Fibroblast of skin of left quadriceps (primary cell): ENCODE measurements around the gene WDFY1.
"Not testable (repeated sequence)": the region's sequence is repeated elsewhere in the genome, so short reads cannot be mapped to it uniquely, and the experiment has no call there.

Experiments used
- DNase-seq, 2 experiments: peaks; one replicate each; pipeline ENCODE4 v3.0.0-alpha.2; 2013; ENCODE audit warnings: low read depth in 2 of 2

WDFY1 gene

GRCh38 chr2:223896833-223897311 is 48.3 kb downstream of the WDFY1 start:
- DNase-seq: no peak

- no peak for DNase-seq
Observed at GRCh38 chr2:223894968-223895367, 50.2 kb downstream of the WDFY1 start.

DNA sequence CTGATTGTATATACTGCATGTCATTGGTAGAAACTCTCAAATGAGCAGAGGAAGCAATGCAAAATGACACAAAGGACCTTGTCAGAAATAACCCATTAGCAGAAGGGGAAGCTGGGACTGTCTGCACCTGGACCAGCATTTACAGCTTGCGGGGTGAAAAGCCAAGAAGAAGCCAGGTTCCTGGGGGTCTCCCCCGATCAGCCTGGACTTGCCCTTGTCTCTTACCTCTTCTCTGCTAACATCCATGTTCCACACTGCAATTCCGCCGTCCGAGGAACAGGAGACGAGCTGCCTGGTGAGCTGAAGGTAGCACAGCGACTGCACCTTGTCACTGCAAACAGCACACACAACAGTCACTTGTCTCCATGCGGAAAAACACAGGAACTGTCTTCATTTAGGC is 51.1 kb downstream of the WDFY1 start:
- no peak for DNase-seq

GRCh38 chr2:223890721-223891120 is 54.4 kb downstream of the WDFY1 start:
- DNase-seq: no peak

DNA sequence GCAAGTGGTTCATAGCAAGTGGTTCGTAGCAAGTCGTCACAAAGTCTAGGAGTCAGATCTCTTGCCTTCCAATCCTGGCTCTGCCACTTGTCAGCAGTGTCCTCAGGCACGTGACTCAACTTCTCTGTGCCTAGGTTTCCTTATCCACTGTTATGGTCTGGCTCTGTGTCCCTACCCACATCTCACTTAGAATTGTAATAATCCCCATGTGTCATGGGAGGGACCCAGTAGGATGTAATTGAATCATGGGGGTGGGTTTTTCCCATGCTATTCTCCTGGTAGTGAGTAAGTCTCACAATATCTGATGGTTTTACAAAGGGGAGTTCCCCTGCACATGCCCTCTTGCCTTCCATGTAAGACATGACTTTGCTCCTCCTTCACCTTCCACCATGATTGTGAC is 55.9 kb downstream of the WDFY1 start:
- no peak for DNase-seq

GRCh38 chr2:223888251-223888650 is 56.9 kb downstream of the WDFY1 start:
- DNase-seq: no peak

- no peak for DNase-seq
Observed at GRCh38 chr2:223887127-223887526, 58.0 kb downstream of the WDFY1 start.

- DNase-seq: no peak
Observed at GRCh38 chr2:223886726-223887125, 58.4 kb downstream of the WDFY1 start.

- DNase-seq: peak in 1 of 2 experiments; percentile 3
Observed at GRCh38 chr2:223884399-223884798, 60.7 kb downstream of the WDFY1 start.

GRCh38 chr2:223882715-223883114 is 62.4 kb downstream of the WDFY1 start:
- no peak for DNase-seq

- DNase-seq: no peak
Observed at GRCh38 chr2:223880796-223881195, 64.3 kb downstream of the WDFY1 start.

- no peak for DNase-seq
Observed at GRCh38 chr2:223877721-223878410, 67.3 kb downstream of the WDFY1 start.

DNA sequence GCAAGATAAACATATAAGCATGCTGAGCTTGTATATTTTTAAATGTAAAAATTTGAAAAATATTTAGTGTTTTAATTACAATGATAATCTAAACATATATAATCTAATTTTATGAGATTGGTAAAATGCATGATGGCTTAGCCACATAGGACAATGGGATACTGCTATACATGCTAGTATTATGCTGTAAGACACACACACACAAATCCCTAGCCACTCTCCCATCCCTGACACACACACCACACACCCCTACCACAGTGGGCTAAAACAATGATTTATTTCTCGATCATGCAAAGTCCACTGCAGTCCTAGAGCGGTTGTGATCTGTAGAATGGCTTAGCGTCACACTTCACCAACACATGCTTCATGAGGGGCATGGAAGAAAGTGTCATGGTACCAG is 71.5 kb downstream of the WDFY1 start:
- no peak for DNase-seq

DNA sequence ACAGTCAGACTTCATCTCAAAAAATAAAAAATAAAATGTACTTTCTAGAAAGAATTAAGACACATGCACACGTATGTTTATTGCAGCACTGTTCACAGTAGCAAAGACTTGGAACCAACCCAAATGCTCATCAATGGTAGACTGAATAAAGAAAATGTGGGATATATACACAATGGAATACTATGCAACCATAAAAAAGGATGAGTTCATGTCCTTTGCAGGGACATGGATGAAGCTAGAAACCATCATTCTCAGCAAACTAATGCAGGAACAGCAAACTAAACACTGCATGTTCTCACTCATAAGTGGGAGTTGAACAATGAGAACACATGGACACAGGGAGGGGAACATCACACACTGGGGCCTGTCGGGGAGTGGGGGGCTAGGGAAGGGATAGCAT is 72.4 kb downstream of the WDFY1 start:
- DNase-seq: not testable (repeated sequence)

- DNase-seq: not testable (repeated sequence)
Observed at GRCh38 chr2:223871661-223872060, 73.5 kb downstream of the WDFY1 start.

- DNase-seq: peak; percentile 67 to 72
Observed at GRCh38 chr2:223870840-223871611, 74.1 kb downstream of the WDFY1 start.

DNA sequence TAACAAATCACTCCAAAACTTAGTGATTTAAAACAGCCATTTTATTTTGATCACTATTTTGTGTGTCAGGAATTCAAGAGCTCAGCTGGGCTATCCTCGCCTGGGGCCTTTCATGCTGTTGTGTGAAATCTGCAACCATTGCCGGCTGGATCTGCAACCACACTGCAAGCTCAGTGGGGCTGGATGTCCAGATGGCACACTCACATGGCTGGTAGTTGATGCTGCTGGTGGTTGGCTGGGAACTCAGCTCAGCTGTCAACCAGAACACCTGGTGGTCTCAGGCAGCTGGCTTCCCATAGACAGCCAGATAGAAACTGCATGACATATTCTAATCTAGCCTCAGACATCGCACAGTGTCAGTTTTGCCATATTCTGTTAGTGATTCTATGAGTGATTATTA is 77.1 kb downstream of the WDFY1 start:
- DNase-seq: no peak

DNA sequence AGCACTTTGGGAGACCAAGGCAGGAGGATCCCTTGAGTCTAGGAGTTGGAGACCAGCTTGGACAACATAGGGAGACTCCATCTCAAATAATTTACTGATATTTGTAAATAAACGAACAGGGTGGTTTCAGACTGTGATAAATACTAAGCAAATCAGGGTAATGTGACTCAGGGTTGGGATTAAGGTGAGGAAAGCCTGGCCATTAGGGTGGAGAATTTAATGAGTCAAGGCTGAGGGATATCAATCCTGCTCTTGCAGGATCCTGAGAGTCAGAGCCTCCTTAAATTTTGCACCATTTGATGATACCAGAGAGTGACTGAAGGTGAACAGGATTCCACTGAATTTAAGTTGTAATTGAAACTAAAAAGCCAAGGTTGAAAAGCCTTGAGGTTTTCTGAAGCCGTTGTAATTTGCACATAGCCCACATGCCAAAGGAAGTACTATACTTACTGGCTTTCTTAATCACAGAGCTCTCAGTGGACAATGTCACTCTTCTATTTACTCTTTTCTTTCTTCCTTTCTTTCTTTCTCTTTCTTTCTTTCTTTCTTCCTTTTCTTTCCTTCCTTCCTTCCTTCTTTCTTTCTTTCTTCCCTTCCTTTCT is 79.1 kb downstream of the WDFY1 start:
- DNase-seq: no peak

DNA sequence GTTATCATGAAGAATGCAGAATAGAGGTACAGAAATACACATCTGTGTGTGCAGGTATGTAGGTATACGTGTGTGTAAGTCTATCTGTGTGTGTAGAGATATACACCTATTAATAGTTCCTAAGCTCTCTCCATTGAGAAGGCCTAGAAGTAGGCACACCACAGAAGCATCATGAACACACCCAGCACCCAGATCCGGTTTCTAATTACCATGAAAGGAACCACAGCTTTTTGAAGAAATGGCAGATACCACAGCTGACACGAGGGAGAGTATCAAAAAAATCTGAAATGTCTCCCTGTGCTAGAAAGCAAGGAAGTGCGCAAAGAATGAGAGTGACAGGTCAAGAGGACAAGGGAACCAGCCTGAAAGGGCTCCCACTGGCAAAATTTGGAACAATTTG is 80.0 kb downstream of the WDFY1 start:
- no peak for DNase-seq

GRCh38 chr2:223863491-223863890 is 81.6 kb downstream of the WDFY1 start:
- no peak for DNase-seq

DNA sequence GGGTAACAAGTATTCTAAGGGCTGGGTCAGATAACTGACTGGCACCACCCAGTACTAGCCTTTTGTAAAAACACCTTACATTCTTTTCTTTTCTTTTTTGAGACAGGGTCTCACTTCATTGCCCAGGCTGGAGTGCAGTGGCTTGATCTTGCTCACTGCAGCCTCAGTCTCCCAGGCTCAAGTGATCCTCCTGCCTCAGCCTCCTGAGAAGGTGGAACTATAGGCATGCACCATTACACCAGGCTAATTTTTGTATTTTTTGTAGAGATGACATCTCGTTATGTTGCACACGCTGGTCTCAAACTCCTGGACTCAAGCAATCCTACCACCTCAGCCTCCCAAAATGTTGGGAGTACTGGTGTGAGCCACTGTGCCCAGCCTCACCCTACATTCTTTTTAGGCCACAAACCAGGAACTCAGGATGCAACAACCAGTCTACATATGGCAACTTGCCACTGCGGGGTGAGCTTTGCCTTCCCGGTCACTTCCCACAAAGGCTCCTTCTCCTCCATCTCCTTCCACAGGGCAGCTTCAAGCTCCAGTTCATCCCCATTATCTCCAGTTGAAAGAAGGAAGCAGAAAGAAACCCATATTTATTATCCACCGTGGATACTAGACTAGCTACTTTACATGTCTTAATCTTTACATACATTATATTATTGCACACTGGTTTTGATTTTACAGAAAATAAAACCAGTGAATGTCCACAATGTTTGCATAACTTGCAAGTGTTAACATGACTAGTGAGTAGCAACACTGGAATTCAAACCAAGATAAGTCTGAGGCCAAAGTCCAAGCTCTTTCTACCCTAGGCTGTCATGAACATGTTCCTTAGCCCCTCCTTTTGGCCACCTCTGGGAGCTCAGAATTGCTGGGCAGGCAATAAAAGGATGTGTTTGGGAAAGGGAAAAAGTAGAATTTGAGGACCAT is 84.1 kb downstream of the WDFY1 start:
- DNase-seq: peak in 1 of 2 experiments; percentile 33

- DNase-seq: no peak
Observed at GRCh38 chr2:223859070-223859469, 86.1 kb downstream of the WDFY1 start.
